ENCODE data around the gene KMT2D.

KMT2D gene

DNA sequence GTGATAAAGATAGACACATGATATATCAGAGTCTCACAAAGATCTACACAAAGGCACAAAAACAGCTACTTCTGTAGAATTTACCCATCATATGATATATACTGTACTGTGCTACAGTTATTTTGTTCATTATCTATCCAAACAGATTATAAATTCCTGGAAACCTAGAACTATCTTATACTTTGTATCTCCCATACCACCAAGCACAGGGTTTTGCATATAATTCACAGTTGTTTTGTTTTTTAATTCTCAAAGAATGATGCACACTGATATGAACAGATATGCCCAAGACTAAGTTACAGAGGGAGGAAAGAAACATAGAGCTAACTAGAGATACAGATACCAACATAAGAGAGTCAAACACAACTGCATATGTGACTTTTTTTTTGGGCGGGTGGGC is 45.4 kb downstream of the KMT2D start:
- no peak for DNase-seq

DNA sequence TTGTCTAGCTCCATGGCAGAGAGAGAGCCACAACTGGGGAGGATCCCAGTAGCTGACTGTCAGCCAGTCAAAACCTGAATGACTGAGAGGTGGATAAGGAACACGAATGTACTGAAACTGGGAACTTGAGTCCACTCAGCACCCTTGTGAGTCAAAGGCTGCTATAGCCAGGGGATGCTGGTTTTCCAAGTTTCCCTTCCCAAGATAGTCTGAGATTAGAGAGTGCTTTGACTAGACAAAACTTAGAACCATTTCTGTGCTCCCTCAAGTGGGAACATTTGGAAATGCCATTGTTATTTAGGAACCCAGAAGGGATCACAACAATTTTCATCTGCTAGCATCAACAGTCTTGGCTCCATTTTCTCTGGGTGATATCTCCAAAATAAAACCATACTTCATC is 46.0 kb downstream of the KMT2D start:
- peak; percentile 26 to 54 (median 28) for DNase-seq

DNA sequence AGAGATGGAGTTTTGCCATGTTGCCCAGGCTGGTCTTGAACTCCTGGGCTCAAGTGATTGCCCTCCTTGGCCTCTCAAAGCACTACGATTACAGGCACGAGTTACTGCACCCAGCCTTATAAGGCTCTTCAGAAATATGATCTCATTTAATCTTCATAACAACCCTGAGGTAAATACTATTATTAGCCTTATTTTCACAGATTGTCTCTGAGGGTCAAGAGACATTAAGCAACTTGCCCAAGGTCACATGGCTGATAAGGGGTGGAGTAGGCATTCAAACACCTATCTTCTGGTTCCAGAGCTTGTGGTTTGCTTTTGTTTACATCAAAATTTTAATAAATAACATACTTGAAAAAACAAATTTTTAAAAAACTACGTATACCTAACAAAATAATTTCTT is 47.2 kb downstream of the KMT2D start:
- no peak for DNase-seq

DNA sequence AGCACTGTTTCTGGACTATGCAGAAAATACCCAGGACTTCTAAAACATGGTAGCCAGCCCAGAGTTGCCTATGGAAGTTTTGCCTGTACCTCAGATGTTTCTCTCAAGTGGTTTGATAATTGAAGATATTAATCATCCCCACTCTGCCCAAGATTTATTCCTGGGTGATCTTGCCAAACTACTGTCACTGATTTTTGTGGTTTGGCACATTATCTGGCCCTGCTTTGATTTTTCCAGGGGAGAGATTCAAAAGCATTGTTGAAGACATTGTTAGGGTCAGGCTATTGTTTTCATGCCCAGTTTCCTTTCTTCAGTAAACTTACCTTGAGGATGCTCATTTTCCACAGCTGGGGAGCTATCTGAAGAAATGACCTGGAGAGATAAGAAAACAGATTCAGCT is 47.9 kb downstream of the KMT2D start:
- DNase-seq: no peak

Data from suppressor macrophage treated with lipopolysaccharide for 1 hour (primary cell).